AG10803 (cell line): Measurements from ENCODE around the gene SLC39A6.
"Not testable (repeated sequence)": the region's sequence is repeated elsewhere in the genome, so short reads cannot be mapped to it uniquely, and the experiment has no call there.

Experiments used
- DNase-seq: peaks from one replicate; pipeline ENCODE4 v3.0.0; 2010; ENCODE audit warnings: low read depth
- H3K4me3 ChIP-seq: 2 replicates; pipeline ENCODE4 v1.5.1; 2011; ENCODE audit warnings: mild to moderate bottlenecking, low read length, control low read depth
- TF ChIP-seq, protein P1 (sequence below): conservative IDR thresholded peaks from 2 replicates; pipeline ENCODE4 v1.5.1; 2011; ENCODE audit warnings: mild to moderate bottlenecking, low read length, control low read depth, inconsistent platforms

SLC39A6 gene

DNA sequence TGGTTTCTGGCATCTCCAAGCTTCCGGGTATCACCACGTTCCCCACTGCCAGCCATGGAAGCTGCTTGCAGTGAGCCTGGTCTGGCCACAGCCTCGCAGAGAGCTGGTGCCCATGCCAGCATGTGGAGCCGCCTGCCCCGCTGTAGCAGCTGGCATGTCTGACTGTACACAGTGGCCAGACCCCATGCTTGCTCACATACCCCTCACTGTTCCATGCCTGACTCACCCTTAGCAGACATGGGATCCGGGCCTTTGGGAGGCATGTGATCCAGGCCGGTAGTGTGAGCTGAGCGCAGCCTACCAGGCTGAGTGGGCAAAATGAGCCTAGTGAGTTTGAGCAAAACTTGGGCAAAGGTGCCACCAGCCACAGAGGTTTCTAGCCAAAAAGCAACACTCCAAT lies 43.0 kb downstream of the SLC39A6 start:
- no peak overlapping the region for H3K4me3 ChIP-seq
- DNase-seq, result no peak
- TF ChIP-seq, protein P1, sequence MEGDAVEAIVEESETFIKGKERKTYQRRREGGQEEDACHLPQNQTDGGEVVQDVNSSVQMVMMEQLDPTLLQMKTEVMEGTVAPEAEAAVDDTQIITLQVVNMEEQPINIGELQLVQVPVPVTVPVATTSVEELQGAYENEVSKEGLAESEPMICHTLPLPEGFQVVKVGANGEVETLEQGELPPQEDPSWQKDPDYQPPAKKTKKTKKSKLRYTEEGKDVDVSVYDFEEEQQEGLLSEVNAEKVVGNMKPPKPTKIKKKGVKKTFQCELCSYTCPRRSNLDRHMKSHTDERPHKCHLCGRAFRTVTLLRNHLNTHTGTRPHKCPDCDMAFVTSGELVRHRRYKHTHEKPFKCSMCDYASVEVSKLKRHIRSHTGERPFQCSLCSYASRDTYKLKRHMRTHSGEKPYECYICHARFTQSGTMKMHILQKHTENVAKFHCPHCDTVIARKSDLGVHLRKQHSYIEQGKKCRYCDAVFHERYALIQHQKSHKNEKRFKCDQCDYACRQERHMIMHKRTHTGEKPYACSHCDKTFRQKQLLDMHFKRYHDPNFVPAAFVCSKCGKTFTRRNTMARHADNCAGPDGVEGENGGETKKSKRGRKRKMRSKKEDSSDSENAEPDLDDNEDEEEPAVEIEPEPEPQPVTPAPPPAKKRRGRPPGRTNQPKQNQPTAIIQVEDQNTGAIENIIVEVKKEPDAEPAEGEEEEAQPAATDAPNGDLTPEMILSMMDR, result no peak

DNA sequence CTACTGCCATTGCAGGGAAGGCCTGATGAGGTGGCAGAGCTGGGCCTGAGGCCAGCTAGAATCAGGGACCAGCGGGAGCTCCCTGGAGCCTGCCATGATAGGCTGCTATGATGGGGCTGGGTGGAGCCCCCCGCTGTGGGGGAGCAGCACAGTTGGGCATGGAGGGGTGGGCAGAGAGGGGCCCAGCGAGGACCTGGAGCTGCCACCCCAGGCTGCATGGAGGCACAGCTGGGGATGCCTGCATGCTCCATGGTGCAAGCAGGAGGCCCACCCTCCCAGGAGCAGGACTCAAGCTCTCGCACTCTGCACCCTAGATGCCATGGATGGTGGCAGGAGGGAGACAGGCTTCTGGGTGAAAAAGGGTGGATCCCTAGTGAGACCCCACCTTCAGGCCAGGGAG lies 43.9 kb downstream of the SLC39A6 start:
- no peak for DNase-seq
- TF ChIP-seq, protein P1, result no peak

DNA sequence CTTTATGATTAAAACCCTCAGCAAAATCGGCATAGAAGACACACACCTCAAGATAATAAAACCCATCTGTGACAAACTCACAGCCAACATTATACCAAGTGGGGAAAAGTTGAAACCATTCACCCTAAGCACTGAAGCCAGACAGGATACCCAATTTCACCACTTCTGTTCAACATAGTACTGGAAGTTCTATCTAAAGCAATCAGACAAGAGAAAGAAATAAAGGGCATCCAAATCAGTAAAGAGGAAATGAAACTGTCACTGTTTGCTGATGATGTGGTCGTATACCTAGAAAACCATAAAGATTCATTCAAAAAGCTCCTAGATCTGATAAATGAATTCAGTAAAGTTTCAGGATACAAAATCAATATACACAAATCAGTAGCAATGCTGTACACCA lies 45.4 kb downstream of the SLC39A6 start:
- DNase-seq, result no peak
- no peak overlapping the region for H3K4me3 ChIP-seq
- TF ChIP-seq, protein P1, result no peak

More for the DNA sequence above, 43.9 kb downstream of the SLC39A6 start:
- H3K4me3 ChIP-seq, result no peak overlapping the region

DNA sequence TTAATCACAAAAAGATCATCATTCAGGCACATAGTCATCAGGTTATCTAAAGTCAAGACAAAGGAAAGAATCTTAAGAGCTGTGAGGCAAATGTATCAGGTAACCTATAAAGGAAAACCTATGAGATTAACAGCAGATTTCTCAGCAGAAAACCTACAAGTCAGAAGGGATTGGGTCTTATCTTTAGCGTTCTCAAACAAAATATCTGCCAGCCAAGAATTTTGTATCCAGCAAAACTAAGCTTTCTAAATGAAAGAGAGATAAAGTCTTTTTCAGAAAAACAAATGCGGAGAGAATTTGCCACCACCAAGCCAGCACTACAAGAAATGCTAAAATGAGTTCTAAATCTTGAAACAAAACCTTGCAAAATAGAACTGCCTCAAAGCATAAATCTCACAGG lies 48.0 kb downstream of the SLC39A6 start:
- not testable (repeated sequence) for H3K4me3 ChIP-seq, DNase-seq

DNA sequence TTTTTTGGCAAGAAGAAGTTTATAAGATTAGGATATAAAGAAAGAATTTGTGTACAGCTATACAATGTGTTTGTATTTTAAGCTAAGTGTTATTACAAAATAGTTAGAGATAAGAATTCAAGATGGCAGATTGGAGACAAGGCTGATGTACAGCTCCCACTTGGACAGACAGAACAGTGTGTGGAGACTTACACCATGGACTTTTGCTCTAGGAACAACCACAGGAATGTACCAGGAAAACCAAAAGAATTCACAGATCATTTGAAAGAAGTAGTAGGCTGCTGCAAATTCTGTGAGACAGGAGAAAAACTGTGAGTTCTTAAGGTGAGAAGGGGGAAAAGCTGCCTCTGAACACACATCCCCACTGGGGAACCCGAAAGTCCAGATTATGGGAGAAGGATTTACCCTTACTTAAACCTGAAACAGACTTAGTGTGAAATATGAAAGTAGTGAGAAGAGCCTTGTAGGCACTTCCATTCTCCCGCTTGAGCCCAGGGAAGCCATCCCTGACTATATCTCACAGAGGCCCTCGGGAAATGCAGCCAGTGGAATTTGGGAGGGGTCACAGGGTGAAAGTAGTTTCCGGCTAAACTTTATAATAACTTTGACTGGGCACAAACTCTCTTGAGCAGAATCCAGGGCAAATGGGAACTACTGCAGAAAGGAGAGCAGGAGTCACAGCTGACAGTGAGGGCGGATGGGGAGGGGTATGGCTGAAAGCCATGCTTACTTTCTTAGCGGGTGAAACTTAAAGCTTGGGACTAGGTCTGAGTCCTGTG lies 50.2 kb downstream of the SLC39A6 start:
- TF ChIP-seq, protein P1, result no peak
- DNase-seq, result peak; percentile 77
- H3K4me3 ChIP-seq, result no peak overlapping the region

DNA sequence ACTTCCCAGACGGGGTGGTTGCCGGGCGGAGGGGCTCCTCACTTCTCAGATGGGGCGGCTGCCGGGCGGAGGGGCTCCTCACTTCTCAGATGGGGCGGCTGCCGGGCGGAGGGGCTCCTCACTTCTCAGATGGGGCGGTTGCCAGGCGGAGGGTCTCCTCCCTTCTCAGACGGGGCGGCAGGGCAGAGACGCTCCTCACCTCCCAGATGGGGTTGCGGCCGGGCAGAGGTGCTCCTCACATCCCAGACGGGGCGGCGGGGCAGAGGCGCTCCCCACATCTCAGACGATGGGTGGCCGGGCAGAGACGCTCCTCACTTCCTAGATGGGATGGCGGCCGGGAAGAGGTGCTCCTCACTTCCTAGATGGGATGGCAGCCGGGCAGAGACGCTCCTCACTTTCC lies 51.4 kb downstream of the SLC39A6 start:
- not testable (repeated sequence) for DNase-seq

DNA sequence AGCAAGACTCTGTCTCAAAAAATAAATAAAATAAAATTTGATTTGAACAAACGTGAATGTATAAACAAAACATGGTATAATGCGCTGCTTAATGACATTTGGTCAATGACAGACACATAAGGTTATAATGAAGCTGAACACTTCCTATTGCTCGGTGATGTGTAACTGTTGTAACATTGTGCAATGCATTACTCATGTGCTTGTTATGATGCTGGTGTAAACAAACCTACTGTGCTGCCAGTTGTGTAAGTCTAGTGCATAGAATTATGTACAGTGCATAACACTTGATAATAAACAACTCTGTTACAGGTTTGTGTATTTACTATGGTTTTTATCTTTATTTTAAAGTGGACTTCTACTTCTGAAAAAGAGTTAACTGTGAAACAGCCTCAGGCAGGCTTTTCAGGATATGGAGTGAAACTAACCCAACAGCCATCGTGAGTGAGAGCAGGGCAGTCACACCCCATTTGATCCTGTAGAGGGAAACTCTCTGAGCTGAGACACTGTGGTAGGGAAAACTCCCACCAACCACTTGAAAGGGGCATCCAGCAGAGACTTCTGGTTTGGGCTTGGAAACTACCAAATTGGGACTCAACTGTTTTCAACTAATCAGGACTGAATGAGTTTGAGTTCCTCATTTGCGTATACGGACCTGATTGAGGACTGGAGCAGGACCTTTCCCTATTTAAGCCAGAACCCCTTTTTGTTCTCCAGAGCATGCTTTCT lies 53.1 kb downstream of the SLC39A6 start:
- DNase-seq, result peak; percentile 91

More for the DNA sequence above, 51.4 kb downstream of the SLC39A6 start:
- H3K4me3 ChIP-seq, result not testable (repeated sequence)

More for the DNA sequence above, 53.1 kb downstream of the SLC39A6 start:
- TF ChIP-seq, protein P1, result no peak; the same call in 1 of the 2 replicates
- no peak overlapping the region for H3K4me3 ChIP-seq
